HepG2 (cell line): ENCODE results near the gene PAN2. TPM values are rescaled to one million over a fixed set of nuclear protein-coding genes. Genes with fewer than 3 reads are reported as not detected.
A peak's percentile ranks its signal among the peaks of the same experiment; 100 is the strongest.

Experiments
- AHDC1 ChIP-seq: sonication (generic); formaldehyde crosslinking; IDR thresholded peaks from 2 replicates; pipeline ENCODE4 v1.5.1; 2020; ENCODE audit warnings: mild to moderate bottlenecking, missing genetic modification reagents, borderline replicate concordance
- BRD4 ChIP-seq: sonication (generic); formaldehyde crosslinking; IDR thresholded peaks from 2 replicates; pipeline ENCODE4 v1.4.0; 2020; ENCODE audit warnings: missing genetic modification reagents
- CEBPG ChIP-seq: IDR thresholded peaks from 2 replicates; pipeline ENCODE4 v1.6.1; 2016
- ETV5 ChIP-seq: IDR thresholded peaks from 2 replicates; pipeline ENCODE4 v1.6.1; 2018; ENCODE audit warnings: missing biosample characterization, missing genetic modification reagents, inconsistent platforms, borderline replicate concordance
- FOXA3 ChIP-seq: IDR thresholded peaks from 2 replicates; pipeline ENCODE4 v1.6.1; 2016; ENCODE audit warnings: missing genetic modification reagents, missing compliant biosample characterization
- FOXP4 ChIP-seq: sonication (generic); formaldehyde crosslinking; IDR thresholded peaks from 2 replicates; pipeline ENCODE4 v1.4.0; 2020; ENCODE audit warnings: missing genetic modification reagents
- GFI1 ChIP-seq: sonication (generic); formaldehyde crosslinking; IDR thresholded peaks from 2 replicates; pipeline ENCODE4 v1.5.0; 2020; ENCODE audit warnings: missing genetic modification reagents, mild to moderate bottlenecking, borderline replicate concordance
- MAFF ChIP-seq: IDR thresholded peaks from 2 replicates; pipeline ENCODE4 v1.6.1; 2011; ENCODE audit warnings: low read depth, low read length, improper control_type of control experiment
- MAZ ChIP-seq, 2 experiments: sonication (generic) in 1 of 2; formaldehyde crosslinking in 1 of 2; IDR thresholded peaks; 2 replicates each; pipeline versions ENCODE4 v1.5.0 to v1.6.1; 2012 to 2020; ENCODE audit warnings: low read depth in 2 of 2, mild to moderate bottlenecking in 2 of 2, borderline replicate concordance in 1 of 2, improper control_type of control experiment in 1 of 2, low read length in 1 of 2, missing genetic modification reagents in 1 of 2, moderate library complexity in 1 of 2
- SALL1 ChIP-seq: sonication (generic); formaldehyde crosslinking; IDR thresholded peaks from 2 replicates; pipeline ENCODE4 v1.8.0; 2022; ENCODE audit warnings: mild to moderate bottlenecking, missing genetic modification reagents
- SP140L ChIP-seq: sonication (generic); formaldehyde crosslinking; IDR thresholded peaks from 2 replicates; pipeline ENCODE4 v1.4.0; 2020; ENCODE audit warnings: missing genetic modification reagents, borderline replicate concordance
- TARDBP ChIP-seq: sonication (generic); formaldehyde crosslinking; IDR thresholded peaks from 2 replicates; pipeline ENCODE4 v1.8.0; 2022; ENCODE audit warnings: mild to moderate bottlenecking, missing genetic modification reagents
- TCF7 ChIP-seq: sonication (generic); IDR thresholded peaks from 2 replicates; pipeline ENCODE4 v1.6.1; 2016; ENCODE audit warnings: antibody characterized with exemption, low read depth
- TRIM22 ChIP-seq: fragments of 450-650 bp; IDR thresholded peaks from 2 replicates; pipeline ENCODE4 v1.6.1; 2017
- ZGPAT ChIP-seq: IDR thresholded peaks from 2 replicates; pipeline ENCODE4 v1.6.1; 2016; ENCODE audit warnings: mild to moderate bottlenecking
- ZNF383 ChIP-seq: sonication (generic); formaldehyde crosslinking; IDR thresholded peaks from 2 replicates; pipeline ENCODE4 v1.4.0; 2020; ENCODE audit warnings: missing genetic modification reagents, mild to moderate bottlenecking, borderline replicate concordance
- ZNF720 ChIP-seq: sonication (generic); formaldehyde crosslinking; IDR thresholded peaks from 2 replicates; pipeline ENCODE4 v1.4.0; 2020; ENCODE audit warnings: missing genetic modification reagents
- ZNF766 ChIP-seq: sonication (generic); formaldehyde crosslinking; IDR thresholded peaks from 2 replicates; pipeline ENCODE4 v1.5.0; 2020; ENCODE audit warnings: missing genetic modification reagents, borderline replicate concordance
- polyA plus RNA-seq, 8 experiments: library from polyadenylated mRNA; depleted of rRNA in 3 of 8; stranded (reverse) in 7 of 8; unstranded in 1 of 8; fragments of >200 nt; fragmentation: Illumina TruSeq in 4 of 8; extraction: Trizol in 4 of 8; gene quantifications; 2 replicates each; pipeline versions ENCODE4 v1.2.1 to v1.2.3, GENCODE V29; 2011 to 2016; ENCODE audit warnings: low read depth in 4 of 8, missing spikeins in 1 of 8, mixed read lengths in 1 of 8; ENCODE audit not compliant: insufficient read depth in 1 of 8
- total RNA-seq, 5 experiments: library from RNA; depleted of rRNA; stranded (reverse); fragments of >200 nt; fragmentation: Illumina TruSeq; extraction: Trizol; gene quantifications; 2 replicates each; pipeline ENCODE4 v1.2.3, GENCODE V29; 2016; ENCODE audit warnings: low read depth in 1 of 5

The PAN2 gene
- total and polyA plus RNA-seq, 2 of the 13 experiments (the other 11 are each of a cell fraction or from before 2014, with no cell fraction given): 27.2 to 61.1 TPM

DNA sequence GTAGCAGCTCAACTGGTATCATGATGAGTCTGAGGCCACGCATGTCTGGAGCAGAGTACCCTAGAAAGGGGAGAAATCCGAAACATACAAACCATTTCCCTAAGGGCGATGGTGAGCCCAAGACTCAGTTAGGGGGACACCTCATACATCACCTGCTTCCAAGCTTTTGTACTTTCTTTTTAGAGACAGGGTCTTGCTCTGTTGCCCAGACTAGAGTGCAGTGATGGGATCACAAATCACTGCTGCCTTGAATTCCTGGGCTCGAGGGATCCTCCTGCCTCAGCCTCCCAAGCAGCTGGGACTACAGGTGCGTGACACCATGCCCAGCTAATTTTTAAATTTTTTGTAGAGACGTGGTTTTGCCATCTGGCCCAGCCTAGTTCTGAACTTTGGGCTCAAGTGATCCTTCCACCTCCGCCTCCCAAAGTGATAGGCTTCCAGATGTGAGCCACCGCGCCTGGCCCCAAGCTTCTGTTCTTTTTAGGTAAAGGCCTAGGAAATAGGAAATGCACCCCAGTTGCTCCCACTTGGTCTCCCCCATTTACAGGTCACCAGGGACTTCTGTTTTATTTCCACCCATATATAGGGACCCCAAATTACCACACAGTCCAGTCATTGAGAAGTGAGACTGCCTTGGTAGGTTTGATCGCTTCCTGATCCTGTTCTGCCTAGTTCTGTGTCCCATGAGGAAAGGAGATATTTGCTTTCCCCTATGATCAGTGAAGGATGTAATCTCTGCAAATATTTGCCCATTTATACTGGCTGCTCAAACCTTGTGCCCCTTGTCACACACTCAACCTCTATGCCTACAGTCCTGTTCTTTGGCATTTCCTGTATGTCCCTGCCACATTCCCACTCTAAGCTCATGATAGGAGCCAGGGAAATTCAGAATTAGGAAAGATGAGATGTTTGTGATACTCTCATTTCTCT is 28.6 kb upstream of the PAN2 start, which contains the start of gene APOF (continued):
- no peak for TF ChIP-seq TRIM22
- peak; percentile 64; the same call in 1 of the 2 replicates for TF ChIP-seq BRD4
- TF ChIP-seq SP140L (CRISPR knock-in tag): no peak
- peak; percentile 56; the same call in 1 of the 2 replicates for TF ChIP-seq TARDBP
- peak; percentile 55 for TF ChIP-seq GFI1
- TF ChIP-seq ZGPAT (CRISPR knock-in tag): 0 out of 2 replicates have a peak, but pooled peaks have one; percentile 25
- TF ChIP-seq TCF7: peak; percentile 68
- no peak for TF ChIP-seq ZNF766 (CRISPR knock-in tag)
- TF ChIP-seq SALL1 (CRISPR knock-in tag): peak; percentile 68; the same call in 1 of the 2 replicates
- no peak for TF ChIP-seq ZNF383 (CRISPR knock-in tag)
- TF ChIP-seq MAFF: no peak
- TF ChIP-seq ETV5 (CRISPR knock-in tag): peak; percentile 92
- peak; percentile 86 for TF ChIP-seq FOXP4 (CRISPR knock-in tag)
- TF ChIP-seq MAZ (IDR thresholded peaks at IDR 0.05; ENCODE audit: borderline replicate concordance, low read depth, low read length): no peak
- TF ChIP-seq MAZ (CRISPR knock-in tag; IDR thresholded peaks at IDR 0.05; ENCODE audit: low read depth): no peak
- peak; percentile 62 for TF ChIP-seq CEBPG (CRISPR knock-in tag)
- TF ChIP-seq AHDC1 (CRISPR knock-in tag): peak; percentile 69; the same call in 1 of the 2 replicates
- peak; percentile 87 for TF ChIP-seq FOXA3 (CRISPR knock-in tag)
- TF ChIP-seq ZNF720 (CRISPR knock-in tag): no peak
